ENCODE data around the gene KIF3B.
"Not testable (repeated sequence)": the region's sequence is repeated elsewhere in the genome, so short reads cannot be mapped to it uniquely, and the experiment has no call there.

The KIF3B gene

GRCh38 chr20:32330555-32330897, 53.1 kb downstream of the KIF3B start:
- no peak for DNase-seq (ENCODE audit: low read depth)

- peak; percentile 67 for DNase-seq (ENCODE audit: low read depth)
Observed at GRCh38 chr20:32332614-32333013, 55.2 kb downstream of the KIF3B start.

- no peak for DNase-seq (ENCODE audit: low read depth)
Observed at GRCh38 chr20:32333181-32333987, 55.9 kb downstream of the KIF3B start.

GRCh38 chr20:32333988-32334885, 56.8 kb downstream of the KIF3B start:
- no peak for DNase-seq (ENCODE audit: low read depth)

- DNase-seq (ENCODE audit: low read depth), result peak; percentile 59
Observed at GRCh38 chr20:32336918-32337347, 59.5 kb downstream of the KIF3B start.

DNA sequence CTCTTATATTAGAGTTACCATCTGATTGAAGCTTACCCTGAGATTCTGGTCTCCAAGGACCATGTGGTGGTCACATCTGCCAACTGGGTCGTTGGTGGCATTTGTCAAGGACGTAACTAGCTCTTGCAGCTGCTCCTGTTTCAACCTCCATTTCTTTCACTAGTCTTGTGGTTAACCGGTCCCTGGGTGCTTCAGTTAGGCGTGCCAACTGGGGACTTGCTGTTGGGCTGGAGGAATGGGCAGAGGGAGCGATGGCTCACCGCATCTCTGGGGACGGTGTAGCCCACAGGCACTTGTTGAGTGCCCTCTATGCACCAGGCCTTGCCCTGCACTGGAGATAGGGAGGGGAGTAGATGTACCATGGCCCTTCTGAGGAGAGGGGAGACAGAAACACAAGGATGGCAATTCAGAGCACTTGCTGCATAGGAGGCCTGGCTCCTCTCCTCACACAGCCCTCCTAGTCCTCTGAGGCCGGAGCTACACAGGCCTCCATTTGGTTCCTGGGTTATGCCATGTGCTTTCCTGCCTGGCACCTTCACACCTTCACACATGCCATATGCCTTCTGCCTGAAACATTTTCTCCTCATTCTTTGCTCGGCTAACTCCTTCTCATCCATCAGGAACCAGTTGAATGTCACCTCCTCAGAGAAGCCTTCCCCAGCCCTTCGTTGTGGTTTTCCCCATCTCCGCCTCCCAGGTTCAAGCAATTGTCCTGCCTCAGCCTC, 60.6 kb downstream of the KIF3B start:
- no peak for DNase-seq (ENCODE audit: low read depth)

DNA sequence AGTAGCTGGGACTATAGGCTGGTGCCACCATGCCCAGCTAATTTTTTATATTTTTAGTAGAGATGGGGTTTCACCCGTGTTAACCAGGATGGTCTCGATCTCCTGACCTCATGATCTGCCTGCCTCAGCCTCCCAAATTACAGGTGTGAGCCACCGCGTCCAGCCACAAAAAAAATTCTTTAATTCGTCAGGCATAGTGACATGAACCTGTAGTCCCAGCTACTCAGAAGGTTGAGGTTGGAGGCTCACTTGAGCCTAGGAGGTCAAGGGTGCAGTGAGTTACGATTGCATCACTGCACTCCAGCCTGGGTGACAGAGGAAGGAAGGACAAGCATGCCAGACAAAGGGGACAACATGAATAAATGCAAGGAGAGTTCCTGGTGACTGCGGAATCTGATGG, 61.2 kb downstream of the KIF3B start:
- no peak for DNase-seq (ENCODE audit: low read depth)

- DNase-seq (ENCODE audit: low read depth), result no peak
Observed at GRCh38 chr20:32339116-32339515, 61.7 kb downstream of the KIF3B start.

DNA sequence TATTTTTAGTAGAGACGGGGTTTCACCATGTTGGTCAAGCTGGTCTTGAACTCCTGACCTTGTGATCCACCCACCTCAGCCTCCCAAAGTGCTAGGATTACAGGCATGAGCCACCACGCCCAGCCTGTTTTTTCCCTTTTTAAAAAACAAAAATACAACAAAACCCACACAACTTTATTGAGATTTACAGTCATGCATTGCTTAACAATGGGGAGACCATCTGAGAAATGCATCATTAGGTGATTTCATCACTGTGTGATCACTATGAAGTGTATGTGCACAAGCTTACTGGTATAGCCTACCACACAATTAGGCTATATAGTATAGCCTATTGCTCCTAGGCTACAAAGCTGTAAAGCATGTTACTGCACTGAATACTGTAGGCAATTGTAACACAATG, 63.6 kb downstream of the KIF3B start:
- DNase-seq (ENCODE audit: low read depth), result not testable (repeated sequence)

- DNase-seq (ENCODE audit: low read depth), result peak; percentile 89
Observed at GRCh38 chr20:32343439-32343838, 66.0 kb downstream of the KIF3B start.

DNA sequence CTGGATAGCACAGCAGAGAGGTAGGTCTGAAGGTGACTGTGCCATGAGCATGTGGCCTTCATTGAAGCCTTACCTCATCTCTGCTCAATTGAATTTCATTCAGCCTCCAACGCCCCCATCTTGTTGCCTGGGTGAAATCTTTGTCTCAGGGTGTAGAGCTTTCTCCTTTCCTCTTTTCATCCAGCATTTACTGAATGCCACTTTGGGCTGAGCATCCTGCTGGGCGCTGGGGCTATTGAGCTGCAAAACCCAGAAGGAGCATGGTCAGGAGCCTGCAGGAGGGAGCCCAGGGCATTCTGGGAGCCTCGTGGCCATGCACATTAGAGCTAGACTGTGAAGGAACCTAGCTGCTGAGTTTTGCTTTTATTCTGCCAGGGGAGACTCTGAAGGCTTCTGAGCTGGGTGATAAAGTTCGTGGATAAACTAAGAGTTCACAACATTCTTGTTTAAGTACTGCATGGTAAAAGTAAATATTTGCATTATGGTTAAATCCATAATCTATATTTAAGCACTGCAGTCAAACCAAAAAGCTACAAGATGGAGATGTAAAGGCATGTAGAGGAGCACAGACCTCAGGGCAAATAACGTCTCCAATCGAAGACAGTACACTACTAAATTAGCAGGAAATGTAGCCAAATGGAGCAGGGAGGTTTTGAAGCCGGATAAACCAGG, 67.5 kb downstream of the KIF3B start:
- no peak for DNase-seq (ENCODE audit: low read depth)

GRCh38 chr20:32348207-32348606, 70.8 kb downstream of the KIF3B start:
- DNase-seq (ENCODE audit: low read depth), result no peak

DNA sequence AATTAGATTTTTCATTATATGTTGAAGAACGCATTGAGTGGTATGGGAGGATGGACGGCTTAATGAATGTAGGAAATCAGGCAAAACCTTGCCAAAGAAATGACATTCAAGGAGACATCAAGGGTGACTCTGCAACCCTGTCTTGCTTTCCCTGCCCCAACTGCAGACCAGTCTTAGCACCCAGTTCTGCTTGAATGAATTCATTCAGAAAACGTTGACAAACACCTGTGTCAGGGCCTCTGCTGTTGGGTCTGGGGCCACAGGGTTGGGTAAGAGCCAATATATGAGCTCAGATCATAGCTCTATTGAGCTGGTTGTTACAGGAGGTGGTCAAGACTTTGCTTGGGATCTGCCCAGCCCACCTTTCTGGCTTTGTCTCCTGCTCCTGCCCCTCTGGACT, 73.0 kb downstream of the KIF3B start:
- no peak for DNase-seq (ENCODE audit: low read depth)

DNA sequence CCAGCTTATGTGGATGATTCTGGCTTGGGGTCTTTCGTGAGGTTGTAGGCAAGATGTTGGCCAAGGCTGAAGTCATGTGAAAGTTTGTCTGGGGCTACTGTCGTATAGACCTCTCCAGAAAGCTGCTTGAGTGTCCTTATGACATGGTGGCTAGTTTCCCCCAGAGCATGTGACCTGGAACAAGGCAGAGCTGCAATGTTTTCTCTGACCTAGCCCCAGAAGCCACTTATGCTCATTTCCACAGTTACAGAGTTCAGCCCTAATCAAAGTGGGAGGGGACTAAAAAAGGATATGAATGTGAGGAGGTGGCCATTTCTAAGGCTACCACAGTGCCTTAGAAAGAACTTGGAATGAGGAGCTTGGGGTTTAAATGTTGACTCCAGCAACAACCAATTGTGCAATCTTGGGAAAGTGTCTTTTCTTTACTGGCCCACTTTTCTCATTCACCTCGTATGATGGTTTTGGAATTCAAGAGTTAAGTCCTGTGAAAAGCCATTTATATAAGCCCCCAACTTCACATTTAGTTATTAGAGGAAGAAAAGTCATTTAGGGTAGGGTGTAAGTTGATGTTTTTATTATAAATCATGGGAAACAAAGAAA, 74.8 kb downstream of the KIF3B start:
- no peak for DNase-seq (ENCODE audit: low read depth)

DNA sequence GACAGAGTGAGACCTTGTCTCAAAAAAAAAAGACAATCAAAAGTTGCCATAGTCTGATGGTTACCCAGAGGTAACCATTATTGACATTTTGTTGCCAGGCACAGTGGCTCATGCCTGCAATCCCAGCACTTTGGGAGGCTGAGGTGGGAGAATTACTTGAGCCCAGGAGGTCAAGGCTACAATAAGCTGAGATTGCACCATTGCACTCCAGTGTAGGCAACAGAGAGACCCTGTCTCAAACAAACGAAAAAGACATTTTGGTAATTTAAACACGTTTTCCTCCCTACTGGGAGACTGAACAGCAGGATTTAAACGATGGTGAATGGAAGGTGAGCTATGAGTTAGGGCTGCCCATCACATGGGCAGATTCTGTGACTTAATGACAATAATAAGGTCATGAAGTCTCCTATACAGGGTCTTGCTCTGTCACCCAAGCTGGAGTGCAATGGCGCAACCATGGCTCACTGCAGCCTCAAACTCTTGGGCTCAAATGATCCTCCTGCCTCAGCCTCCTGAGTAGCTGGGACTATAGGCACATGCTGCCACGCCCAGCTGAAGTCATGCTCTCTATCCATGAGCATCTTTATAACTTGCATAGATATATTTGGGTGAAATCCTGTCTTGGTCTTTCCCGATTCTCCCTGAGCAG, 76.5 kb downstream of the KIF3B start:
- no peak for DNase-seq (ENCODE audit: low read depth)

DNA sequence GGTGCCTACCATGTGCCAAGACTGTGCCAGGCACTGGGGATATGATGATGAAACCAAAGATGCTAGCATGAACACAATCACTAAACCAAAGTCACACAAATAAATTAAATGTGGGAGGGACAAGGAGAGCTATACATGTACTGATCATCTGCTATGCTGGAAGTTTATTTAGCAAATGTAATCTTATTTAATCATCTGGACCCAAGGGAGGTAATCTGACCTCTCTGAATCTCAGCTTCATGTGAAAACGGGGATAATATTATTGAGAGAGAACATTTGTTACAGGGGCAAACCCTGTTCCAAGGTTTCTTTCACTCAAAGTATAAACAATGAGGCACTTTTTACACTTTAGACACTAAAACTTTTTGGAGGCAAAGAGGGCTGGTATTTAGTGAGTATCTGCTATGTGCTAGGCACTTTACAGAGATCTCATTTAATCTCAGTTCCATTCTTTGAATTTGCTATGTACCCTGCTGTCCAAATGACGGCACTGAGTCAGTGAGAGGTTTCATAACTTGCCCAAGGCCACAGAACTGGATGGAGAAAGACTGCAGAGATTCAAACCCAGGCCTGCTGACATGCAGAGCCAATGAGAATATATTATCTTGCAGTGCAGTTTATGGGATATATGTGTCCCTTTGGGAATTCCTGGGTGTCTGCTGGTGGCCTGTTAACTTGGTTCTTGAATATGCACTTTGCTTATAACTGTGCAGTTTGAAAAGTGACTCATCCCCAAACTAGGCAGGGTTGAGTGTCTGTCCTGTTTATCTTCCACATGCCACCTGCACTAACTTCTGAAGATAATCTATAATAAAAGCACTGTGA, 77.4 kb downstream of the KIF3B start:
- peak; percentile 94 for DNase-seq (ENCODE audit: low read depth)

DNA sequence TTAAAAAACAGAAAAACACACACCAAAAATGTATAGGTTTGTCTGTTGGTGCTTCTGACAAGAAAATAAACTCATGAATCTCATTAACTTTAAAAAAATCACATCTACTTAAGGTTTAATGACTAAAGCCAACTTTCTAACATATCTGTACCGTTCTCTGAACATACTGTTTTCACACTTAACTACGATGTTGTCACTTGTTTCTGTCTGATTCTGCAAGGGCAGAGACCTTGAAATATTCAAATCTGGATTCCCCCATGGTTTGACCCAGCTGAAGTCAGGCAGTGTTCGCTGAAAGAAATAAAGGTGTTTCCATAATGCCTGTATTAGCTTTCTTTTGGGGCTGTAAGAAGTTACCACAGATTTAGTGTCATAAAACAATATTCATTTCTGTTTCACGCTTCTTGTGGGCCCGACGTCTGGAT, 78.0 kb downstream of the KIF3B start:
- no peak for DNase-seq (ENCODE audit: low read depth)

DNA sequence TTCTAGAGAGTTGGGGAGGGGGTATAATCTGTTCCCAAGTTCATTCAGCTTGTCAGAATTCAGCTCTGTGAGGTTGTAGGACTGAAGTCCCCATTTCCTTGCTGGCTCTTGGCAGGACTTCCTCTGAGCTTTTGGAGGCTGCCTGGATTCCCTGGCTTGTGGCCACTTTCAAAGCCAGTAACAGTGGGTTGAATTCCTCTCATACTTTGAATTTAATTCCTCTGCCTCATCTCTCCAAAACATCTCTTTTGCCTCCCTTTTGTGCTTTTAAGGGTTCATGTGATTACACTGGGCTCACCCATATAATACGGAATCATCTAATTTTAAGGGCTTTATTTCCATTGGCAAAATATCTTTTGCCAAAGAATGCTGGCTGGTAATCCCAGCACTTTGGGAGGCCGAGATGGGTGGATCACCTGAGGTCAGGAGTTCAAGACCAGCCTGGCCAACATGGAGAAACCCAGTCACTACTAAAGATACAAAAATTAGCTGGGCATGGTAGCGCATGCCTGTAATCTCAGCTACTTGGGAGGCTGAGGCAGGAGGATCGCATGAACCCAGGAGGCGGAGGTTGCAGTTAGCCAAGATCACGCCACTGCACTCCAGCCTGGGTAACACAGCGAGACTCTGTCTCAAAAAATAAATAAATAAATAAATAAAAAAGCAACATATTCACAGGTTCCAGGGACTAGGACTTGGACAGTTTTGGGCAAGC, 78.6 kb downstream of the KIF3B start:
- peak; percentile 95 for DNase-seq (ENCODE audit: low read depth)

DNA sequence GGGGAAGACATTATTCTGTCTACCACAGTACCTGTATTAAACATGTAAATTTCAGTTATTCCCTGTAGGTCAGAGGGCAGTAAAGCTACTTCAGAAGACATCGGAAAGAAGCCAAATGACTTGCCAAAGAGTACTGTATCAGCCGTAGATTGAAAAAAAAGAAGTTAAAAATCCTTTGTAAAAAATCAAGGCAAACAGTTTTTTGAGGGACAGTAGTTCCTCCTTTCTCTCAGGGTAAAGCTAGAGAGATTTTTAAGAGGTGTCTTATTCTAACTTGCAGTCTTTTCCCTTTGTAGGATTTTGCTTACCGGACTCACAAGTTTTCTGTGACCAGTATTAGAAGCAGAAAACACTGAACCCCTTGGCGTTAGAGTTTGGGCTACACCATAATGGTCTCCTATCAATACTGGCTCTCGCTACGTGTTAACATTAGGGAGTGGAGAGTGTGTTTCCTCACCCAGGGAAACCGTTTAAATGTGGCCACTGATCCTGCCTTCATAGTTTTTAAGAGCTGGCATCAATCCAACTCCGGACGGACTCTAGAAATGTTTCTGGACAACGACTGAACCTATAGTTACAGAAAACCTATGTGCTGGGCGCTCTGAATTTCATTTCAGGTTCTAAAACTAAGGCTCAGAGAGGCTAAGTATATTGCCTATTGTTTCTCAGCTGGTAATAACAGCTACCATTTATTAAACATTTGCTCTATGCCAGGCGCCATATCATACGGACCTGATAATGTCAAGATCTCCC, 79.3 kb downstream of the KIF3B start:
- no peak for DNase-seq (ENCODE audit: low read depth)
